H1 (cell line): ENCODE measurements around the gene SYNJ2.

Experiments
- ATF3 ChIP-seq: IDR thresholded peaks from 2 replicates; pipeline ENCODE4 v1.6.1; 2011; ENCODE audit warnings: low read depth, mild to moderate bottlenecking, low read length; ENCODE audit not compliant: insufficient read depth
- CTCF ChIP-seq, 3 experiments: IDR thresholded peaks; 1 replicate in 2 of 3; 2 replicates in 1 of 3; pipeline versions ENCODE4 v1.5.1 to v1.6.1; 2011; ENCODE audit warnings: low read length in 3 of 3, mild to moderate bottlenecking in 3 of 3, inconsistent platforms in 2 of 3, low read depth in 1 of 3, moderate library complexity in 1 of 3; ENCODE audit not compliant: insufficient read depth in 1 of 3; ENCODE audit errors: control extremely low read depth in 1 of 3
- EZH2 ChIP-seq: fragments of 200-600 bp; sonication (generic); IDR thresholded peaks from 2 replicates; pipeline ENCODE4 v1.7.1; 2012; ENCODE audit warnings: low read depth, mild to moderate bottlenecking, moderate library complexity, low read length, inconsistent platforms; ENCODE audit not compliant: severe bottlenecking
- MAFK ChIP-seq: IDR thresholded peaks from 2 replicates; pipeline ENCODE4 v1.6.1; 2012; ENCODE audit warnings: low read depth, mild to moderate bottlenecking, improper control_type of control experiment, low read length
- POLR2AphosphoS5 ChIP-seq: IDR thresholded peaks from 2 replicates; pipeline ENCODE4 v1.6.1; 2011; ENCODE audit warnings: low read depth, low read length
- USF2 ChIP-seq: IDR thresholded peaks from 2 replicates; pipeline ENCODE4 v1.6.1; 2011; ENCODE audit warnings: low read length, improper control_type of control experiment
- ZNF274 ChIP-seq: IDR thresholded peaks from 2 replicates; pipeline ENCODE4 v1.7.0; 2012; ENCODE audit warnings: low read length, borderline replicate concordance; ENCODE audit errors: extremely low read depth

- TF ChIP-seq CTCF (IDR thresholded peaks at IDR 0.05; ENCODE audit: control extremely low read depth in 1 of 3, insufficient read depth in 1 of 3, low read depth in 1 of 3, low read length in 3 of 3) (no peak), ATF3 (no peak), ZNF274 (no peak), POLR2AphosphoS5 (no peak), EZH2 (no peak), MAFK (no peak), USF2 (no peak)
Measured at GRCh38 chr6:158004701-158005095, 23.0 kb downstream of the SYNJ2 start.
